ENCODE data around the gene SLC25A33. TPM values are rescaled to one million over a fixed set of nuclear protein-coding genes. Genes with fewer than 3 reads are reported as not detected.

The SLC25A33 gene
- total RNA-seq, 4 donors from 2014 or later, result 1.0 to 6.1 (median 3.3) TPM

GRCh38 chr1:9495854-9496374 lies 43.4 kb upstream of the SLC25A33 start:
- Histone ChIP-seq H3K9me3 (no peaks in the 10 kb centered on the region), H3K4me3 (no peak overlapping the region), H3K4me1 (no peaks in the 10 kb centered on the region), H3K27me3 (no peaks in the 10 kb centered on the region), H3K36me3 (no peaks in the 10 kb centered on the region), H3K27ac (no peak overlapping the region)
- intact Hi-C loops (cut with DNase I; ENCODE audit: low total_unique reads), result no loop called here
- DNase-seq, result no peak
- TF ChIP-seq, protein P1, sequence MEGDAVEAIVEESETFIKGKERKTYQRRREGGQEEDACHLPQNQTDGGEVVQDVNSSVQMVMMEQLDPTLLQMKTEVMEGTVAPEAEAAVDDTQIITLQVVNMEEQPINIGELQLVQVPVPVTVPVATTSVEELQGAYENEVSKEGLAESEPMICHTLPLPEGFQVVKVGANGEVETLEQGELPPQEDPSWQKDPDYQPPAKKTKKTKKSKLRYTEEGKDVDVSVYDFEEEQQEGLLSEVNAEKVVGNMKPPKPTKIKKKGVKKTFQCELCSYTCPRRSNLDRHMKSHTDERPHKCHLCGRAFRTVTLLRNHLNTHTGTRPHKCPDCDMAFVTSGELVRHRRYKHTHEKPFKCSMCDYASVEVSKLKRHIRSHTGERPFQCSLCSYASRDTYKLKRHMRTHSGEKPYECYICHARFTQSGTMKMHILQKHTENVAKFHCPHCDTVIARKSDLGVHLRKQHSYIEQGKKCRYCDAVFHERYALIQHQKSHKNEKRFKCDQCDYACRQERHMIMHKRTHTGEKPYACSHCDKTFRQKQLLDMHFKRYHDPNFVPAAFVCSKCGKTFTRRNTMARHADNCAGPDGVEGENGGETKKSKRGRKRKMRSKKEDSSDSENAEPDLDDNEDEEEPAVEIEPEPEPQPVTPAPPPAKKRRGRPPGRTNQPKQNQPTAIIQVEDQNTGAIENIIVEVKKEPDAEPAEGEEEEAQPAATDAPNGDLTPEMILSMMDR (IDR thresholded peaks at IDR 0.05), result no peak
- TF ChIP-seq POLR2A (IDR thresholded peaks at IDR 0.05), result no peak

- TF ChIP-seq POLR2A (IDR thresholded peaks at IDR 0.05), result no peak
- TF ChIP-seq, protein P1 (IDR thresholded peaks at IDR 0.05), result no peak
- H3K27me3 ChIP-seq, result no peaks in the 10 kb centered on the region
- no peaks in the 10 kb centered on the region for H3K4me1 ChIP-seq
- H3K36me3 ChIP-seq, result no peaks in the 10 kb centered on the region
- intact Hi-C loops (cut with DNase I; ENCODE audit: low total_unique reads), result no loop called here
- no peaks in the 10 kb centered on the region for H3K9me3 ChIP-seq
- no peak overlapping the region for H3K4me3 ChIP-seq
- no peak for DNase-seq
- no peak overlapping the region for H3K27ac ChIP-seq
Measured at GRCh38 chr1:9500756-9501754, 38.2 kb upstream of the SLC25A33 start.

DNA sequence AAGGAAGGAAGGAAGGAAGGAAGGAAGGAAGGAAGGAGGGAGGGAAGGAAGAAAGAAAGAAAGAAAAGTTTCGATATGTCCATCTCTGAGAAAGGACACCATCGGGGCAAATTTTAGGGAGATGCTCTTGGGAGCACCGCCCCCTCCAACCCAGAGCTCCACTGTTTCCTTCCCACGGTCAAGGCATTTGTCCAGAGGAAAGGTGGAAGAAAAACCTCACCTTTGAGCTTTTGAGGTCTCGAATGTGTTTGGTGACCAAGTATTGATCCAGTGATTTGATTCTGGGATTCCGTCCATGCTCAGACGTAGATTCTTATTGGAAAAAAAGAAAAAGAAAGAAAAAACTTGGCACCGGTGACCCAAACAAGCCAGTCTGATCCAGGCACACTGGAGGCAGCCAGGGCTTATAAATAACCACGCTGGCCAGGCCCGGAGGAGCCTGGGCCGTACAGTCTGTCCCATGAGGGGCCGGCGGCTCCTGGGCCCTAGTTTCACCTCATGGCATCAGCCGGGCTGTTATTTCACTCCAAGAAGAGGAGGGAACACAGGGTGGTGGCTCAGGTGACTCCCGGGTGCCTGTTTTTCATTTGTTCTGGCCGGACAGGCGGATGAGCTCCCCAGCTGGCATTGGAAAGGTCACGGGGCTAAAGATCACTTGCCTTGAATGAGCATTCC lies 36.1 kb upstream of the SLC25A33 start:
- intact Hi-C loops (cut with DNase I; ENCODE audit: low total_unique reads), result no loop called here
- Histone ChIP-seq H3K9me3 (no peaks in the 10 kb centered on the region), H3K27me3 (no peaks in the 10 kb centered on the region), H3K27ac (no peak overlapping the region), H3K4me1 (no peaks in the 10 kb centered on the region), H3K36me3 (no peaks in the 10 kb centered on the region), H3K4me3 (no peak overlapping the region)
- DNase-seq, result no peak
- TF ChIP-seq POLR2A (IDR thresholded peaks at IDR 0.05), result no peak
- TF ChIP-seq, protein P1 (IDR thresholded peaks at IDR 0.05), result no peak

DNA sequence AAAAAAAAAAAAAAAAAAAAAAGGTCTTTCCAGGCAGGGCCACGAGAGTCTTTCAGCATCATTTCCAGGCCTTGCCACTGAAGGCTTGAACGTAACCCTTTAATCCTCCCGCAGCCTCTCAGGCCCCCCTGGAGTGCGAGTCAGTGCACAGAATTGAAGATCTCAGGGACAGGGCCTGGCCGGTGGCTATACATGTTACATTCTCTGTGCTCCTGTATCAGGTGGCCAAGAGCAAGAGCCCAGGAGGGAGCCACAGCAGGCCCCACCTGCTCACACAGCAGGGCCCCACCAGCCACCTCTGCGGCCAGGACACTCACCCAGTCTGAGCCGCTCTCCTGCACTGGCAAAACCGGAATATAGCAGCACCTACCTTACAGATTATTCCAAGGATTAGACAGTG lies 34.1 kb upstream of the SLC25A33 start:
- Histone ChIP-seq H3K27me3 (no peaks in the 10 kb centered on the region), H3K4me1 (no peaks in the 10 kb centered on the region), H3K27ac (no peak overlapping the region), H3K4me3 (no peak overlapping the region), H3K9me3 (no peaks in the 10 kb centered on the region), H3K36me3 (no peaks in the 10 kb centered on the region)
- intact Hi-C loops (cut with DNase I; ENCODE audit: low total_unique reads), result no loop called here
- TF ChIP-seq POLR2A (IDR thresholded peaks at IDR 0.05), result no peak
- TF ChIP-seq, protein P1 (IDR thresholded peaks at IDR 0.05), result no peak
- no peak for DNase-seq

DNA sequence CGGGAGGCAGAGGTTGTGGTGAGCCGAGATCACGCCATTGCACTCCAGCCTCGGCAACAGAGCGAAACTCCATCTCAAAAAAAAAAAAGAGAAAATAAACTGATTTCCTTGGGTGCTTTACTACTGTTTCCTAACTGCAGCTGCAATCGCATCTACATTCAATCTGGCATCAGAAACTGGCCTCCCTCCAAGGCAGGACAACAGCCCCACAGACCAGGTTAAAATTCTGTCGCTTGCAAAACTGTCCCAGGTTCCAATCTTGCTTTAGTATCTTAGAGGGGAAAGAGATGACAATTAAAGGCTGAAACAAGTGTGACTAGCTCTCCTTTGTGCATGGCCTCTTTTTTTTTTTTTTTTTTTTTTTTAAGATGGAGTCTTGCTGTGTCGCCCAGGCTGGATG lies 32.4 kb upstream of the SLC25A33 start:
- intact Hi-C loops (cut with DNase I; ENCODE audit: low total_unique reads), result no loop called here
- no peak for TF ChIP-seq POLR2A (IDR thresholded peaks at IDR 0.05)
- TF ChIP-seq, protein P1 (IDR thresholded peaks at IDR 0.05), result no peak

More for the DNA sequence above, 32.4 kb upstream of the SLC25A33 start:
- H3K9me3 ChIP-seq, result no peaks in the 10 kb centered on the region
- DNase-seq, result no peak
- H3K27me3 ChIP-seq, result no peaks in the 10 kb centered on the region
- H3K27ac ChIP-seq, result no peak overlapping the region
- H3K4me3 ChIP-seq, result no peak overlapping the region
- no peaks in the 10 kb centered on the region for H3K36me3 ChIP-seq
- H3K4me1 ChIP-seq, result no peaks in the 10 kb centered on the region

Measured in uterus (tissue), 4 donors.